ENCODE results near the gene TAMALIN. TPM values are rescaled to one million over a fixed set of nuclear protein-coding genes. Genes with fewer than 3 reads are reported as not detected.

Gene TAMALIN
- total RNA-seq, 3 donors from 2014 or later (not counting 1 experiment from before 2014, with no cell fraction given): 403 to 663 (median 424) TPM

DNA sequence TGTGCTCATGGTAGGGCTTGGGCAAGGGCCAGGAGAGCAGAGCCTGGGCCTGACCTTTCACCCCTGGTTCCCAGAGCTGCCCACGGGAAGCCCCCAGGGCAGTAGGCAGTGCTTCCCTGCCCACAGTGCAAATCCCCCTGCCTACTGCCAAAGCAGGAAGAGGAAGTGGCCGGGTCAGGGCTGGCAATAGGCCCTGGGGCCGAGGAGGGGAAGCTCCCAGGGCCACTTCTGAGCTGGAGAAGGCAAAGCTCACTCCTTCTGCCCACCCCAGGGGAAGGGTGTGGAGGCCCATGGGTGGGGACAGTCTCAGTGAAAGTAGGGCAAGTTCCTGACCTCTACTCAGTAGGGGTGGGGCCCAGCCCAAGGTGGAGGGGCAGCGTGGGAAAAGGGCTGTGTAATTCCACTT, 39.1 kb downstream of the TAMALIN start:
- Mint-ChIP-seq H3K27me3 (ENCODE audit: low read depth in 2 of 2) (peaks cover 0 to 9% of the 10 kb centered on the region in 2 donors), H3K27ac (peak overlapping the region in 1 of 2 donors; percentile 70), H3K4me3 (no peak overlapping the region), H3K36me3 (no peaks in the 10 kb centered on the region), H3K9me3 (no peaks in the 10 kb centered on the region), H3K4me1 (peaks cover 29 to 38% of the 10 kb centered on the region in 2 donors)
- Histone ChIP-seq H3K27ac (ENCODE audit: low read length) (no peak overlapping the region), H3K36me3 (ENCODE audit: control insufficient read depth, insufficient read depth, low read length) (no peaks in the 10 kb centered on the region), H3K9me3 (ENCODE audit: control insufficient read depth, insufficient read depth, low read length) (no peaks in the 10 kb centered on the region), H3K27me3 (ENCODE audit: control insufficient read depth, insufficient read depth, low read length) (no peaks in the 10 kb centered on the region), H3K4me3 (ENCODE audit: low read length) (no peak overlapping the region), H3K4me1 (ENCODE audit: control insufficient read depth, insufficient read depth, low read length) (peaks cover 43% of the 10 kb centered on the region)
- WGBS (ENCODE audit: insufficient coverage): 13% methylated on average over 3 of the region's 4 CpGs
- TF ChIP-seq, protein P1, sequence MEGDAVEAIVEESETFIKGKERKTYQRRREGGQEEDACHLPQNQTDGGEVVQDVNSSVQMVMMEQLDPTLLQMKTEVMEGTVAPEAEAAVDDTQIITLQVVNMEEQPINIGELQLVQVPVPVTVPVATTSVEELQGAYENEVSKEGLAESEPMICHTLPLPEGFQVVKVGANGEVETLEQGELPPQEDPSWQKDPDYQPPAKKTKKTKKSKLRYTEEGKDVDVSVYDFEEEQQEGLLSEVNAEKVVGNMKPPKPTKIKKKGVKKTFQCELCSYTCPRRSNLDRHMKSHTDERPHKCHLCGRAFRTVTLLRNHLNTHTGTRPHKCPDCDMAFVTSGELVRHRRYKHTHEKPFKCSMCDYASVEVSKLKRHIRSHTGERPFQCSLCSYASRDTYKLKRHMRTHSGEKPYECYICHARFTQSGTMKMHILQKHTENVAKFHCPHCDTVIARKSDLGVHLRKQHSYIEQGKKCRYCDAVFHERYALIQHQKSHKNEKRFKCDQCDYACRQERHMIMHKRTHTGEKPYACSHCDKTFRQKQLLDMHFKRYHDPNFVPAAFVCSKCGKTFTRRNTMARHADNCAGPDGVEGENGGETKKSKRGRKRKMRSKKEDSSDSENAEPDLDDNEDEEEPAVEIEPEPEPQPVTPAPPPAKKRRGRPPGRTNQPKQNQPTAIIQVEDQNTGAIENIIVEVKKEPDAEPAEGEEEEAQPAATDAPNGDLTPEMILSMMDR (IDR thresholded peaks at IDR 0.05): no peak
- intact Hi-C loops (cut with micrococcal nuclease): no loop called here
- ATAC-seq (peak in 1 of 3 donors; percentile 11), DNase-seq (no peak)

- intact Hi-C loops (cut with micrococcal nuclease): no loop called here
- ATAC-seq (no peak), DNase-seq (no peak)
- Mint-ChIP-seq H3K36me3 (no peaks in the 10 kb centered on the region), H3K27me3 (ENCODE audit: low read depth in 2 of 2) (peaks cover 0 to 9% of the 10 kb centered on the region in 2 donors), H3K9me3 (no peaks in the 10 kb centered on the region), H3K4me1 (peaks cover 34 to 44% of the 10 kb centered on the region in 2 donors), H3K4me3 (no peak overlapping the region), H3K27ac (peak overlapping the region in 1 of 2 donors; percentile 18)
- TF ChIP-seq, protein P1 (IDR thresholded peaks at IDR 0.05): no peak
- Histone ChIP-seq H3K27ac (ENCODE audit: low read length) (no peak overlapping the region), H3K4me1 (ENCODE audit: control insufficient read depth, insufficient read depth, low read length) (peaks cover 43% of the 10 kb centered on the region), H3K27me3 (ENCODE audit: control insufficient read depth, insufficient read depth, low read length) (no peaks in the 10 kb centered on the region), H3K36me3 (ENCODE audit: control insufficient read depth, insufficient read depth, low read length) (no peaks in the 10 kb centered on the region), H3K9me3 (ENCODE audit: control insufficient read depth, insufficient read depth, low read length) (no peaks in the 10 kb centered on the region), H3K4me3 (ENCODE audit: low read length) (no peak overlapping the region)
- WGBS (ENCODE audit: insufficient coverage): 94% methylated on average over 6 of the region's 7 CpGs
Measured at GRCh38 chr12:52046859-52047258, 40.1 kb downstream of the TAMALIN start.

DNA sequence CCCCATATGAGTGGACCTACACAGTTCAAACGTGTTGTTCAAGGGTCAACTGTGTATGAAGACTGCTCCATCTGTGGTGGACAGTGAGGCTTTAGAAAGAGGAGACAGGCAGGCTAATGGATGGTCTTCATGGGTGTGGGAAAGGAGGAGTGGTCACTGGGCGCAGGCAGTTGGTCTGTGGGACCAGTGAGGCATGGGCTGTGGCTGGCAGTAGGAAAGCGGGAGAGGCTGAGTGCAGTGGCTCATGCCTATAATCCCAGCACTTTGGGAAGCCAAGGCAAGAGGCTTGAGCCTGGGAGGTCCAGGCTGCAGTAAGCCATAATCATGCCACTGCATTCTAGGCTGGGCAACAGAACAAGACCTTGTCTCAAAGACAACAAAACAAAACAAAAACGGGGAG, 42.5 kb downstream of the TAMALIN start:
- no peak for ATAC-seq
- H3K36me3 Mint-ChIP-seq: no peaks in the 10 kb centered on the region
- H3K9me3 Mint-ChIP-seq: no peaks in the 10 kb centered on the region

More for the DNA sequence above, 42.5 kb downstream of the TAMALIN start:
- DNase-seq: no peak
- Mint-ChIP-seq H3K4me3 (peak overlapping the region; percentile 81), H3K4me1 (peaks cover 31 to 40% of the 10 kb centered on the region in 2 donors), H3K27ac (peak overlapping the region; percentile 95 to 97), H3K27me3 (ENCODE audit: low read depth in 2 of 2) (peaks cover 0 to 7% of the 10 kb centered on the region in 2 donors)
- H3K4me1 ChIP-seq (ENCODE audit: control insufficient read depth, insufficient read depth, low read length): peaks cover 43% of the 10 kb centered on the region
- intact Hi-C loops (cut with micrococcal nuclease): no loop called here
- H3K4me3 ChIP-seq (ENCODE audit: low read length): no peak overlapping the region
- no peaks in the 10 kb centered on the region for H3K27me3 ChIP-seq (ENCODE audit: control insufficient read depth, insufficient read depth, low read length)
- no peaks in the 10 kb centered on the region for H3K36me3 ChIP-seq (ENCODE audit: control insufficient read depth, insufficient read depth, low read length)
- WGBS (ENCODE audit: insufficient coverage): 78% methylated on average over 4 of the region's 4 CpGs
- TF ChIP-seq, protein P1 (IDR thresholded peaks at IDR 0.05): no peak
- no peaks in the 10 kb centered on the region for H3K9me3 ChIP-seq (ENCODE audit: control insufficient read depth, insufficient read depth, low read length)
- no peak overlapping the region for H3K27ac ChIP-seq (ENCODE audit: low read length)
